Progenitor cell of endocrine pancreas (in vitro differentiated cells): ENCODE measurements around the gene NTRK2. TPM values are rescaled to one million over a fixed set of nuclear protein-coding genes. Genes with fewer than 3 reads are reported as not detected.

Source experiments
- DNase-seq: peaks from one replicate; pipeline ENCODE4 v3.0.0; 2021; ENCODE audit warnings: low spot score; ENCODE audit not compliant: unreplicated experiment
- H3K27ac Mint-ChIP-seq: 2 replicates; pipeline ENCODE4 v1.8.0; 2021; ENCODE audit warnings: mild to moderate bottlenecking, moderate library complexity, mixed read lengths
- H3K27me3 Mint-ChIP-seq: 2 replicates; pipeline ENCODE4 v1.8.0; 2021; ENCODE audit warnings: mixed read lengths
- H3K36me3 Mint-ChIP-seq: 2 replicates; pipeline ENCODE4 v1.8.0; 2022; ENCODE audit warnings: mixed read lengths; ENCODE audit not compliant: insufficient read depth
- H3K4me1 Mint-ChIP-seq: 2 replicates; pipeline ENCODE4 v1.8.0; 2021; ENCODE audit warnings: low read depth, mixed read lengths
- H3K4me3 Mint-ChIP-seq: 2 replicates; pipeline ENCODE4 v1.8.0; 2021; ENCODE audit warnings: low read depth, mild to moderate bottlenecking, moderate library complexity, mixed read lengths
- H3K9me3 Mint-ChIP-seq: 2 replicates; pipeline ENCODE4 v1.8.0; 2021; ENCODE audit warnings: low read depth, mixed read lengths
- total RNA-seq: library from RNA; stranded (reverse); gene quantifications from 2 replicates; pipeline ENCODE4 v1.2.1, GENCODE V29; 2021
- TF ChIP-seq, protein P1 (sequence below): fragments of 200-600 bp; sonication (generic); IDR thresholded peaks from one replicate; pipeline ENCODE4 v1.5.0; 2021; ENCODE audit warnings: antibody characterized with exemption, mild to moderate bottlenecking; ENCODE audit not compliant: unreplicated experiment

NTRK2 gene
- total RNA-seq, 1 donor from 2014 or later = 4.7 TPM

DNA sequence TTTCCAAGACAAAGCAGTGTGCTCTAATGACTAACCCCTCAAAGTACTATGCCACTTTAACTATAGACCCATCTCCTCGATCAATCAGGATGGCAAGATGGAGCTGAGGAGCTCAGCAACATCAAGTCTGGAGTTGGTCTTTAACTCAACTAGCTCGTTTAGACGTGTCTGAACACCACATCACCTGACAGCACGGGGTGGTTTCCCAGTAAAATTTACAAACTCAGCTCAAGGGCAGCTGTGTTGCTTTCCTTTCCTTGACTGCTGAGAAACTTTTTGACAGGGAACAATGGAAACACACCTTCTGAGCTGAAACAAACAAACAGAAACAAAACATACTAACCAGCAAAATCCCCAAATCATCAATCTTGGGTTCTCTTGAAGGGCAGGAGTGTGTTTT, 202.5 kb downstream of the NTRK2 start:
- DNase-seq = no peak
- no peaks in the 10 kb centered on the region for H3K27me3 Mint-ChIP-seq
- H3K36me3 Mint-ChIP-seq = no peaks in the 10 kb centered on the region
- H3K4me3 Mint-ChIP-seq = no peak overlapping the region
- no peaks in the 10 kb centered on the region for H3K9me3 Mint-ChIP-seq
- no peak overlapping the region for H3K27ac Mint-ChIP-seq
- H3K4me1 Mint-ChIP-seq = no peaks in the 10 kb centered on the region
- TF ChIP-seq, protein P1, sequence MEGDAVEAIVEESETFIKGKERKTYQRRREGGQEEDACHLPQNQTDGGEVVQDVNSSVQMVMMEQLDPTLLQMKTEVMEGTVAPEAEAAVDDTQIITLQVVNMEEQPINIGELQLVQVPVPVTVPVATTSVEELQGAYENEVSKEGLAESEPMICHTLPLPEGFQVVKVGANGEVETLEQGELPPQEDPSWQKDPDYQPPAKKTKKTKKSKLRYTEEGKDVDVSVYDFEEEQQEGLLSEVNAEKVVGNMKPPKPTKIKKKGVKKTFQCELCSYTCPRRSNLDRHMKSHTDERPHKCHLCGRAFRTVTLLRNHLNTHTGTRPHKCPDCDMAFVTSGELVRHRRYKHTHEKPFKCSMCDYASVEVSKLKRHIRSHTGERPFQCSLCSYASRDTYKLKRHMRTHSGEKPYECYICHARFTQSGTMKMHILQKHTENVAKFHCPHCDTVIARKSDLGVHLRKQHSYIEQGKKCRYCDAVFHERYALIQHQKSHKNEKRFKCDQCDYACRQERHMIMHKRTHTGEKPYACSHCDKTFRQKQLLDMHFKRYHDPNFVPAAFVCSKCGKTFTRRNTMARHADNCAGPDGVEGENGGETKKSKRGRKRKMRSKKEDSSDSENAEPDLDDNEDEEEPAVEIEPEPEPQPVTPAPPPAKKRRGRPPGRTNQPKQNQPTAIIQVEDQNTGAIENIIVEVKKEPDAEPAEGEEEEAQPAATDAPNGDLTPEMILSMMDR = no peak

GRCh38 chr9:84874022-84874421, 204.5 kb downstream of the NTRK2 start:
- H3K4me3 Mint-ChIP-seq = no peak overlapping the region
- no peak for DNase-seq
- H3K4me1 Mint-ChIP-seq = peaks cover 1% of the 10 kb centered on the region
- TF ChIP-seq, protein P1 = no peak
- no peak overlapping the region for H3K27ac Mint-ChIP-seq
- no peaks in the 10 kb centered on the region for H3K27me3 Mint-ChIP-seq
- no peaks in the 10 kb centered on the region for H3K9me3 Mint-ChIP-seq
- H3K36me3 Mint-ChIP-seq = no peaks in the 10 kb centered on the region

DNA sequence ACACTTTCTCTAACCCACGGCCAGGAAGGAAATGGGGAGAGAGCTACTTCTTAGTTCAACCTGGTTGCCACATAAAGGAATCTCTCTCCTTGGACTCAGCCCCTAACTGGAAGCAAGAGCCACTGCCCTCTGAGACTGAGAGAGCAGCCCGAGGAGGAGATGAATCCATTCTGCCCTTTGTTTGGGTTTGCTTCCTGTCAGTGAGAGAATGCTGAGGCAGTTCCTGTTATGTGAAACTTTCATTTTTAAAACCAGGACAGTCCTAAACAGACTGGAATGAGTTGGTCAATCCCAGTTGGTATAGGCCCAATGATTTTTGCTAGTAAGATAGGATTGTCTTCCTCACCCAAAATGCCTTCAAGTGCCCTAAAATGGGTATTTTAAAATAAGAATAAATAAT, 205.1 kb downstream of the NTRK2 start:
- TF ChIP-seq, protein P1 = no peak
- Mint-ChIP-seq H3K36me3 (no peaks in the 10 kb centered on the region), H3K27ac (no peak overlapping the region), H3K9me3 (no peaks in the 10 kb centered on the region), H3K27me3 (no peaks in the 10 kb centered on the region), H3K4me1 (peaks cover 1% of the 10 kb centered on the region), H3K4me3 (no peak overlapping the region)
- no peak for DNase-seq

- Mint-ChIP-seq H3K27ac (no peak overlapping the region), H3K27me3 (no peaks in the 10 kb centered on the region), H3K4me3 (no peak overlapping the region), H3K36me3 (no peaks in the 10 kb centered on the region), H3K9me3 (no peaks in the 10 kb centered on the region), H3K4me1 (peaks cover 1% of the 10 kb centered on the region)
- DNase-seq = no peak
- TF ChIP-seq, protein P1 = no peak
Observed at GRCh38 chr9:84875193-84875592, 205.7 kb downstream of the NTRK2 start.

GRCh38 chr9:84879631-84880030, 210.1 kb downstream of the NTRK2 start:
- Mint-ChIP-seq H3K36me3 (no peaks in the 10 kb centered on the region), H3K4me3 (no peak overlapping the region), H3K27me3 (no peaks in the 10 kb centered on the region), H3K9me3 (no peaks in the 10 kb centered on the region), H3K4me1 (peaks cover 1% of the 10 kb centered on the region), H3K27ac (no peak overlapping the region)
- DNase-seq = no peak
- TF ChIP-seq, protein P1 = no peak

GRCh38 chr9:84880835-84881234, 211.3 kb downstream of the NTRK2 start:
- H3K4me3 Mint-ChIP-seq = no peak overlapping the region
- H3K36me3 Mint-ChIP-seq = no peaks in the 10 kb centered on the region
- no peaks in the 10 kb centered on the region for H3K9me3 Mint-ChIP-seq

More at GRCh38 chr9:84880835-84881234, 211.3 kb downstream of the NTRK2 start:
- H3K4me1 Mint-ChIP-seq = peaks cover 1% of the 10 kb centered on the region
- TF ChIP-seq, protein P1 = no peak
- no peak overlapping the region for H3K27ac Mint-ChIP-seq
- DNase-seq = no peak
- H3K27me3 Mint-ChIP-seq = no peaks in the 10 kb centered on the region
